ENCODE data around the gene EXOC6.

GRCh38 chr10:92846854-92847201, 1.5 kb upstream of the EXOC6 start:
- TF ChIP-seq SRF (IDR thresholded peaks at IDR 0.05; ENCODE audit: low read depth in 2 of 2, low read length in 2 of 2) = no peak
- TF ChIP-seq HCFC1 (IDR thresholded peaks at IDR 0.05; ENCODE audit: low read length) = no peak
- no peak for TF ChIP-seq EP300 (IDR thresholded peaks at IDR 0.05; ENCODE audit: borderline replicate concordance in 1 of 2, control insufficient read depth in 1 of 2, low read depth in 2 of 2, low read length in 2 of 2)
- no peak for TF ChIP-seq CTCF (IDR thresholded peaks at IDR 0.05 in 2 of 3, conservative IDR thresholded peaks at IDR 0.05 in 1 of 3; ENCODE audit: control insufficient read depth in 2 of 3, extremely low read depth in 1 of 3, insufficient read depth in 1 of 3, low read depth in 3 of 3, low read length in 3 of 3)
- TF ChIP-seq BHLHE40 (IDR thresholded peaks at IDR 0.05; ENCODE audit: borderline replicate concordance in 1 of 2, low read depth in 2 of 2, low read length in 1 of 2) = no peak
- TF ChIP-seq POU2F2 (IDR thresholded peaks at IDR 0.05; ENCODE audit: borderline replicate concordance, low read depth, low read length) = no peak
- no peak for TF ChIP-seq RAD51 (IDR thresholded peaks at IDR 0.05)
- TF ChIP-seq BMI1 (IDR thresholded peaks at IDR 0.05; ENCODE audit: borderline replicate concordance) = no peak
- TF ChIP-seq ZNF274 (IDR thresholded peaks at IDR 0.05; ENCODE audit: insufficient read depth, insufficient read length) = no peak
- TF ChIP-seq TAF1 (IDR thresholded peaks at IDR 0.05; ENCODE audit: borderline replicate concordance, low read depth, low read length) = no peak
- no peak for TF ChIP-seq IKZF1 (conservative IDR thresholded peaks at IDR 0.05)
